Neural cell (in vitro differentiated cells): Measurements from ENCODE around the gene MAMLD1. TPM values are rescaled to one million over a fixed set of nuclear protein-coding genes. Genes with fewer than 3 reads are reported as not detected.

ENCODE experiments used
- H2AFZ ChIP-seq: fragments of 200-600, 300-800 bp; sonication (generic), shearing (Covaris generic); 2 replicates; pipeline ENCODE4 v1.6.0; 2014; ENCODE audit warnings: low read depth, mild to moderate bottlenecking, antibody characterized with exemption, low read length, moderate library complexity
- H3F3A ChIP-seq: fragments of 200-600 bp; shearing (Covaris generic); 2 replicates; pipeline ENCODE4 v1.6.1; 2016; ENCODE audit warnings: mild to moderate bottlenecking, moderate library complexity, mixed read lengths, antibody characterized with exemption, low read length; ENCODE audit not compliant: insufficient read depth, poor library complexity, severe bottlenecking
- H3K27ac ChIP-seq: fragments of 200-600, 300-800 bp; sonication (generic), shearing (Covaris generic); 2 replicates; pipeline ENCODE4 v1.5.1; 2014; ENCODE audit warnings: mild to moderate bottlenecking, low read length, moderate library complexity
- H3K27me3 ChIP-seq: fragments of 300-800, 200-600 bp; sonication (generic), shearing (Covaris generic); 2 replicates; pipeline ENCODE4 v1.6.0; 2014; ENCODE audit warnings: mild to moderate bottlenecking, low read depth, low read length, moderate library complexity; ENCODE audit not compliant: insufficient read depth
- H3K36me3 ChIP-seq: fragments of 300-800, 200-600 bp; sonication (generic), shearing (Covaris generic); 2 replicates; pipeline ENCODE4 v1.5.1; 2014; ENCODE audit warnings: mild to moderate bottlenecking, antibody characterized with exemption, low read length, moderate library complexity; ENCODE audit not compliant: insufficient read depth
- H3K4me2 ChIP-seq: fragments of 300-800, 200-600 bp; sonication (generic), shearing (Covaris generic); 2 replicates; pipeline ENCODE4 v1.6.0; 2014; ENCODE audit warnings: mild to moderate bottlenecking, low read length
- H3K4me3 ChIP-seq: fragments of 300-800, 200-600 bp; sonication (generic), shearing (Covaris generic); 2 replicates; pipeline ENCODE4 v1.5.1; 2014; ENCODE audit warnings: mild to moderate bottlenecking, low read length, moderate library complexity
- H3K79me2 ChIP-seq: fragments of 200-600 bp; shearing (Covaris generic); replicated peaks from 2 replicates; pipeline ENCODE4 v1.6.0; 2014; ENCODE audit warnings: mild to moderate bottlenecking, low read length, moderate library complexity; ENCODE audit not compliant: insufficient read depth
- H3K9ac ChIP-seq: fragments of 300-800, 200-600 bp; sonication (generic), shearing (Covaris generic); 2 replicates; pipeline ENCODE4 v1.6.1; 2016; ENCODE audit warnings: mild to moderate bottlenecking, low read length, mixed read lengths
- H3K9me2 ChIP-seq: fragments of 200-600 bp; shearing (Covaris generic); 2 replicates; pipeline ENCODE4 v1.6.1; 2016; ENCODE audit warnings: mild to moderate bottlenecking, low read length, mixed read lengths; ENCODE audit not compliant: insufficient read depth
- H3K9me3 ChIP-seq: fragments of 200-600, 300-800 bp; sonication (generic), shearing (Covaris generic); 2 replicates; pipeline ENCODE4 v1.6.1; 2016; ENCODE audit warnings: mild to moderate bottlenecking, mixed run types, low read length, moderate library complexity, mixed read lengths
- H4K20me1 ChIP-seq: fragments of 200-600 bp; shearing (Covaris generic); 2 replicates; pipeline ENCODE4 v1.6.1; 2016; ENCODE audit warnings: mild to moderate bottlenecking, mixed run types; ENCODE audit not compliant: insufficient read depth
- EP300 ChIP-seq: fragments of 450-650 bp; conservative IDR thresholded peaks from 2 replicates; pipeline ENCODE4 v1.6.1; 2014; ENCODE audit warnings: antibody characterized with exemption, mild to moderate bottlenecking, moderate library complexity; ENCODE audit not compliant: poor library complexity, severe bottlenecking
- EZH2 ChIP-seq: fragments of 200-600, 300-800 bp; shearing (Covaris generic), sonication (generic); IDR thresholded peaks from 2 replicates; pipeline ENCODE4 v1.6.1; 2014; ENCODE audit warnings: antibody characterized with exemption, low read length, borderline replicate concordance, mild to moderate bottlenecking; ENCODE audit not compliant: insufficient read depth, poor library complexity, severe bottlenecking
- MXI1 ChIP-seq: fragments of 450-650 bp; conservative IDR thresholded peaks from 2 replicates; pipeline ENCODE4 v1.6.1; 2014; ENCODE audit warnings: antibody characterized with exemption, mild to moderate bottlenecking; ENCODE audit not compliant: poor library complexity, severe bottlenecking
- POLR2AphosphoS5 ChIP-seq: IDR thresholded peaks from 2 replicates; pipeline ENCODE4 v1.6.1; 2012
- RAD21 ChIP-seq: fragments of 450-650 bp; conservative IDR thresholded peaks from 2 replicates; pipeline ENCODE4 v1.6.1; 2014; ENCODE audit warnings: antibody characterized with exemption, mild to moderate bottlenecking, moderate library complexity
- SMC3 ChIP-seq: fragments of 450-650 bp; conservative IDR thresholded peaks from 2 replicates; pipeline ENCODE4 v1.6.1; 2014; ENCODE audit warnings: antibody characterized with exemption, mild to moderate bottlenecking, moderate library complexity; ENCODE audit not compliant: poor library complexity
- TAF1 ChIP-seq: IDR thresholded peaks from 2 replicates; pipeline ENCODE4 v1.6.1; 2012; ENCODE audit warnings: low read depth
- polyA plus RNA-seq: library from polyadenylated mRNA; depleted of rRNA; stranded (reverse); fragments of >200 nt; gene quantifications from 2 replicates; pipeline ENCODE4 v1.2.3, GENCODE V29; 2014
- TF ChIP-seq, protein P1 (sequence below): fragments of 450-650 bp; IDR thresholded peaks from 2 replicates; pipeline ENCODE4 v1.5.1; 2014; ENCODE audit warnings: antibody characterized with exemption, mild to moderate bottlenecking, moderate library complexity; ENCODE audit not compliant: poor library complexity, severe bottlenecking
- TF ChIP-seq, protein P2 (sequence below): IDR thresholded peaks from 2 replicates; pipeline ENCODE4 v1.6.1; 2012; ENCODE audit warnings: borderline replicate concordance

The MAMLD1 gene
- polyA plus RNA-seq, 1 donor from 2014 or later = 1.4 TPM

DNA sequence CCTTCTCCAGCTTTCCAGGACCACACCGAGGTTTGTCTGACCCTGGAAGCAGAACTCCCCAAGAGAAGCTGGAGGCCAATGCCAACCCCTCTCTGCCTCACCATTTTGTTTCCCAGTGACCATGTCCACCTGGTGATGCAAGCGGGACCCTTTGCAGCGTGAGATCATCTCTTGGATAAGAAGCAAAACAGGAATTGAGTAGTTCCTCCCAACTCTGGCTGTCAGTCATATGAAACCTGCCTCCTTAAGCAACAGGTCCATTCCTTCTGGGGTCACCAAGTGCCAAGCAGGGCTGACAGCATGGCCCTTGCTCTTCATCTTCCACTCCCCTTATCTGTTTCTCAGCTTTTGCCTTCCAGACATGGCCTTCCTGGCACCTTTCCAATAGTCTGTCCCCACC, 164.0 kb downstream of the MAMLD1 start:
- Histone ChIP-seq H3F3A (no peaks in the 10 kb centered on the region), H3K27ac (no peak overlapping the region), H3K9me3 (no peaks in the 10 kb centered on the region), H3K79me2 (no peaks in the 10 kb centered on the region), H2AFZ (no peak overlapping the region), H3K4me2 (no peak overlapping the region), H3K27me3 (no peaks in the 10 kb centered on the region), H3K9ac (no peak overlapping the region), H3K36me3 (no peaks in the 10 kb centered on the region), H3K9me2 (no peaks in the 10 kb centered on the region), H4K20me1 (no peaks in the 10 kb centered on the region), H3K4me3 (no peak overlapping the region)
- TF ChIP-seq EZH2 = no peak
- TF ChIP-seq, protein P1, sequence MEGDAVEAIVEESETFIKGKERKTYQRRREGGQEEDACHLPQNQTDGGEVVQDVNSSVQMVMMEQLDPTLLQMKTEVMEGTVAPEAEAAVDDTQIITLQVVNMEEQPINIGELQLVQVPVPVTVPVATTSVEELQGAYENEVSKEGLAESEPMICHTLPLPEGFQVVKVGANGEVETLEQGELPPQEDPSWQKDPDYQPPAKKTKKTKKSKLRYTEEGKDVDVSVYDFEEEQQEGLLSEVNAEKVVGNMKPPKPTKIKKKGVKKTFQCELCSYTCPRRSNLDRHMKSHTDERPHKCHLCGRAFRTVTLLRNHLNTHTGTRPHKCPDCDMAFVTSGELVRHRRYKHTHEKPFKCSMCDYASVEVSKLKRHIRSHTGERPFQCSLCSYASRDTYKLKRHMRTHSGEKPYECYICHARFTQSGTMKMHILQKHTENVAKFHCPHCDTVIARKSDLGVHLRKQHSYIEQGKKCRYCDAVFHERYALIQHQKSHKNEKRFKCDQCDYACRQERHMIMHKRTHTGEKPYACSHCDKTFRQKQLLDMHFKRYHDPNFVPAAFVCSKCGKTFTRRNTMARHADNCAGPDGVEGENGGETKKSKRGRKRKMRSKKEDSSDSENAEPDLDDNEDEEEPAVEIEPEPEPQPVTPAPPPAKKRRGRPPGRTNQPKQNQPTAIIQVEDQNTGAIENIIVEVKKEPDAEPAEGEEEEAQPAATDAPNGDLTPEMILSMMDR = no peak
- no peak for TF ChIP-seq EP300
- no peak for TF ChIP-seq POLR2AphosphoS5
- TF ChIP-seq RAD21 = no peak
- no peak for TF ChIP-seq MXI1
- no peak for TF ChIP-seq TAF1
- no peak for TF ChIP-seq SMC3
- TF ChIP-seq, protein P2, sequence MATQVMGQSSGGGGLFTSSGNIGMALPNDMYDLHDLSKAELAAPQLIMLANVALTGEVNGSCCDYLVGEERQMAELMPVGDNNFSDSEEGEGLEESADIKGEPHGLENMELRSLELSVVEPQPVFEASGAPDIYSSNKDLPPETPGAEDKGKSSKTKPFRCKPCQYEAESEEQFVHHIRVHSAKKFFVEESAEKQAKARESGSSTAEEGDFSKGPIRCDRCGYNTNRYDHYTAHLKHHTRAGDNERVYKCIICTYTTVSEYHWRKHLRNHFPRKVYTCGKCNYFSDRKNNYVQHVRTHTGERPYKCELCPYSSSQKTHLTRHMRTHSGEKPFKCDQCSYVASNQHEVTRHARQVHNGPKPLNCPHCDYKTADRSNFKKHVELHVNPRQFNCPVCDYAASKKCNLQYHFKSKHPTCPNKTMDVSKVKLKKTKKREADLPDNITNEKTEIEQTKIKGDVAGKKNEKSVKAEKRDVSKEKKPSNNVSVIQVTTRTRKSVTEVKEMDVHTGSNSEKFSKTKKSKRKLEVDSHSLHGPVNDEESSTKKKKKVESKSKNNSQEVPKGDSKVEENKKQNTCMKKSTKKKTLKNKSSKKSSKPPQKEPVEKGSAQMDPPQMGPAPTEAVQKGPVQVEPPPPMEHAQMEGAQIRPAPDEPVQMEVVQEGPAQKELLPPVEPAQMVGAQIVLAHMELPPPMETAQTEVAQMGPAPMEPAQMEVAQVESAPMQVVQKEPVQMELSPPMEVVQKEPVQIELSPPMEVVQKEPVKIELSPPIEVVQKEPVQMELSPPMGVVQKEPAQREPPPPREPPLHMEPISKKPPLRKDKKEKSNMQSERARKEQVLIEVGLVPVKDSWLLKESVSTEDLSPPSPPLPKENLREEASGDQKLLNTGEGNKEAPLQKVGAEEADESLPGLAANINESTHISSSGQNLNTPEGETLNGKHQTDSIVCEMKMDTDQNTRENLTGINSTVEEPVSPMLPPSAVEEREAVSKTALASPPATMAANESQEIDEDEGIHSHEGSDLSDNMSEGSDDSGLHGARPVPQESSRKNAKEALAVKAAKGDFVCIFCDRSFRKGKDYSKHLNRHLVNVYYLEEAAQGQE = no peak

DNA sequence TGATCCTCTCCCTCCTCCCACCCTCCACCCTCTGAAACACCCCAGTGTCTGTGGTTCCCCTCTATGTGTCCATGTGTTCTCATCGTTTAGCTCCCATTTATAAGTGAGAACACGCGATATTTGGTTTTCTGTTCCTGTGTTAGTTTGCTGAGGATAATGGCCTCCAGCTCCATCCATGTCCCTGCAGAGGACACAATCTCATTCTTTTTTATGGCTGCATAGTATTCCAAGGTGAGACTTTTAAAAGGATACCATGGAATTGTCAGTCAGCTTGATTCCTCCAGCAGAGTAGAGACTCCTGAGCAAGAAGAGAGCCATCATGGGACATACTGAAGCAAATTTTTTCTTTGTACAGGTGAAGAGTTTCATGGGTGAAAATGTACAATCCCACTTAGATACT, 166.5 kb downstream of the MAMLD1 start:
- Histone ChIP-seq H3K4me3 (no peak overlapping the region), H3F3A (no peaks in the 10 kb centered on the region), H3K27me3 (no peaks in the 10 kb centered on the region), H4K20me1 (no peaks in the 10 kb centered on the region), H3K9me2 (no peaks in the 10 kb centered on the region), H3K9ac (no peak overlapping the region), H3K27ac (no peak overlapping the region), H3K79me2 (no peaks in the 10 kb centered on the region), H3K9me3 (no peaks in the 10 kb centered on the region), H2AFZ (no peak overlapping the region), H3K4me2 (no peak overlapping the region), H3K36me3 (no peaks in the 10 kb centered on the region)
- TF ChIP-seq SMC3 = no peak
- TF ChIP-seq RAD21 = no peak
- no peak for TF ChIP-seq TAF1
- TF ChIP-seq EP300 = no peak
- no peak for TF ChIP-seq POLR2AphosphoS5
- TF ChIP-seq, protein P2 = no peak
- no peak for TF ChIP-seq EZH2
